Kidney glomerular epithelial cell (primary cell): Measurements from ENCODE around the gene HS1BP3.

ENCODE experiments used
- DNase-seq: peaks from one replicate; lab custom pipeline; 2025; lab: John Stamatoyannopoulos, UW

HS1BP3 gene

GRCh38 chr2:20599861-20600461 lies 50.9 kb downstream of the HS1BP3 start:
- no peak for DNase-seq

GRCh38 chr2:20599001-20599600 lies 51.8 kb downstream of the HS1BP3 start:
- no peak for DNase-seq

GRCh38 chr2:20597860-20598183 lies 53.1 kb downstream of the HS1BP3 start:
- DNase-seq = no peak

GRCh38 chr2:20596973-20597859 lies 53.7 kb downstream of the HS1BP3 start:
- DNase-seq = no peak

- no peak for DNase-seq
Observed at GRCh38 chr2:20596193-20596972, 54.5 kb downstream of the HS1BP3 start.

- peak; percentile 61 for DNase-seq
Observed at GRCh38 chr2:20595439-20596192, 55.3 kb downstream of the HS1BP3 start.

- no peak for DNase-seq
Observed at GRCh38 chr2:20594957-20595356, 55.9 kb downstream of the HS1BP3 start.

- DNase-seq = no peak
Observed at GRCh38 chr2:20594048-20594750, 56.7 kb downstream of the HS1BP3 start.

- DNase-seq = peak; percentile 96
Observed at GRCh38 chr2:20593072-20594034, 57.5 kb downstream of the HS1BP3 start.

GRCh38 chr2:20592106-20593071 lies 58.5 kb downstream of the HS1BP3 start:
- DNase-seq = no peak

- no peak for DNase-seq
Observed at GRCh38 chr2:20590704-20591515, 60.0 kb downstream of the HS1BP3 start.

- no peak for DNase-seq
Observed at GRCh38 chr2:20589975-20590703, 60.8 kb downstream of the HS1BP3 start.

- DNase-seq = no peak
Observed at GRCh38 chr2:20588918-20589871, 61.7 kb downstream of the HS1BP3 start.

GRCh38 chr2:20585710-20586594 lies 64.9 kb downstream of the HS1BP3 start:
- DNase-seq = no peak

- no peak for DNase-seq
Observed at GRCh38 chr2:20585359-20585709, 65.6 kb downstream of the HS1BP3 start.
